ENCODE results near the gene GAPVD1. TPM values are rescaled to one million over a fixed set of nuclear protein-coding genes. Genes with fewer than 3 reads are reported as not detected.

The GAPVD1 gene
- total and polyA plus RNA-seq, 2 of the 13 experiments (the other 11 are each of a cell fraction or from before 2014, with no cell fraction given), result 11.1 to 33.2 TPM

DNA sequence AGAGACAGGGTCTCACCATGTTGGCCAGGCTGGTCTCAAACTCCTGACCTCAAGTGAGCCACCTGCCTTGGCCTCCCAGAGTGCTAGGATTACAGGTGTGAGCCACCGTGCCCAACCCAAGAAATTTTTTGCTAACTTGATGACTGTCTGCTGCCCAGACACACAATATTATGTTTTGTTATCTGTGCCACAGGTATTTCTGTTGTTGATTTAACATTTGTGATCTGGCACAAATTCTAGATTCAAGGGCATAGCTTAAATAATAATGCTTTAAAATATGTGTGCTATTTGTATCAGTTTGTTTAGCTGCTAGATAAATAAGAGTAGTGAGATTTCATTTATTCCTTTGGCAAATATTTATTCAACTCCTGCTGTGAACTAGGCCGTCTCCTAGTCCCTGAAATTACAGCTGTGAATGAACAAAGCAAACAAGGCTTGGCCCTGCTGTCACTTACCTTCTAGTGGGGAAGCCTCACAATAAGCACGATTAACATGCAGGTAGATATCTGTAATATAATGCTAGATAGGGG, 35.3 kb downstream of the GAPVD1 start (continued):
- TF ChIP-seq, protein P1, sequence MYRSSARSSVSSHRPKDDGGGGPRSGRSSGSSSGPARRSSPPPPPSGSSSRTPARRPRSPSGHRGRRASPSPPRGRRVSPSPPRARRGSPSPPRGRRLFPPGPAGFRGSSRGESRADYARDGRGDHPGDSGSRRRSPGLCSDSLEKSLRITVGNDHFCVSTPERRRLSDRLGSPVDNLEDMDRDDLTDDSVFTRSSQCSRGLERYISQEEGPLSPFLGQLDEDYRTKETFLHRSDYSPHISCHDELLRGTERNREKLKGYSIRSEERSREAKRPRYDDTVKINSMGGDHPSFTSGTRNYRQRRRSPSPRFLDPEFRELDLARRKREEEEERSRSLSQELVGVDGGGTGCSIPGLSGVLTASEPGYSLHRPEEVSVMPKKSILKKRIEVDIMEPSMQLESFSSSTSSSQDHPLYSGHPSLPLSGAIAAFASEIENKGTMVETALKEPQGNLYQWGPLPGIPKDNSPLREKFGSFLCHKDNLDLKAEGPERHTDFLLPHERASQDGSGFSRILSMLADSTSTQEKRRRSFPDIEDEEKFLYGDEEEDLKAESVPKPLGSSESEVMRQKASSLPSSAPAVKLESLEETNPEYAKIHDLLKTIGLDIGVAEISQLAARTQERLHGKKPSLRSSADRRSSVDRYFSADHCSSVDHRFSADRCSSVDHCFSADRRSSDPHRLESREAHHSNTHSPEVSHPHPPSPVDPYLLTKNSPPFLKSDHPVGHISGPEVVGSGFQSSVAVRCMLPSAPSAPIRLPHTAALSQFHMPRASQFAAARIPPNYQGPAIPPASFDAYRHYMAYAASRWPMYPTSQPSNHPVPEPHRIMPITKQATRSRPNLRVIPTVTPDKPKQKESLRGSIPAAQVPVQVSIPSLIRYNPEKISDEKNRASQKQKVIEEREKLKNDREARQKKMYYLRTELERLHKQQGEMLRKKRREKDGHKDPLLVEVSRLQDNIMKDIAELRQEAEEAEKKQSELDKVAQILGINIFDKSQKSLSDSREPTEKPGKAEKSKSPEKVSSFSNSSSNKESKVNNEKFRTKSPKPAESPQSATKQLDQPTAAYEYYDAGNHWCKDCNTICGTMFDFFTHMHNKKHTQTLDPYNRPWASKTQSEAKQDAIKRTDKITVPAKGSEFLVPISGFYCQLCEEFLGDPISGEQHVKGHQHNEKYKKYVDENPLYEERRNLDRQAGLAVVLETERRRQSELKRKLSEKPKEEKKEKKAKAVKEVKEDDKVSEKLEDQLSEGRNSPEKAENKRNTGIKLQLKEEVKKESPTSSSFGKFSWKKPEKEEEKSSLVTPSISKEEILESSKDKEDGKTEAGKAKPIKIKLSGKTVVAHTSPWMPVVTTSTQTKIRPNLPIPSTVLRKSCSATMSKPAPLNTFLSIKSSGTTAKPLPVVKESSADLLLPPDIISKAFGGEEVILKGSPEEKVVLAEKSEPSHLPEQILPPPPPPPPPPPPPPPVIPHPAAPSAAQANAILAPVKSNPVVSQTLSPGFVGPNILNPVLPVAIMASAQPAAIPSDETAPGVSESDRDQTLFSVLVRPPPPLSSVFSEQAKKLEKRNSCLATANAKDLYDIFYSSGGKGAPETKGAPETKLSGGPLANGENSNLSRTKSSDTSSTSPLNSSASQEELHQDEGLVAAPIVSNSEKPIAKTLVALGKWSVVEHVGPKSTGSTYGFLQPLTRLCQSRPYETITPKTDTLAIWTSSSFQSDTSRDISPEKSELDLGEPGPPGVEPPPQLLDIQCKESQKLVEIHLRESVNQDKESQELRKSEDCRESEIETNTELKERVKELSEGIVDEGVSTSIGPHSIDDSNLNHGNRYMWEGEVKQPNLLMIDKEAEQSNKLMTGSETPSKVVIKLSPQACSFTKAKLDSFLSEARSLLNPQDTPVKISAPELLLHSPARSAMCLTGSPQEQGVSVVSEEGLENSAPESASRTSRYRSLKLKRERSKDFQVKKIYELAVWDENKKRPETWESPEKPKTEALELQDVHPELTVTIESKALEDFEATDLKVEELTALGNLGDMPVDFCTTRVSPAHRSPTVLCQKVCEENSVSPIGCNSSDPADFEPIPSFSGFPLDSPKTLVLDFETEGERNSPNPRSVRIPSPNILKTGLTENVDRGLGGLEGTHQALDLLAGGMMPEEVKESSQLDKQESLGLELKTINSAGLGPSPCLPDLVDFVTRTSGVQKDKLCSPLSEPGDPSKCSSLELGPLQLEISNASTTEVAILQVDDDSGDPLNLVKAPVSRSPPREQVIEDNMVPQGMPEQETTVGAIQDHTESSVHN (CRISPR knock-in tag; IDR thresholded peaks at IDR 0.05), result no peak
- TF ChIP-seq EP300 (IDR thresholded peaks at IDR 0.05; ENCODE audit: low read depth in 2 of 2, low read length in 2 of 2) (peak; percentile 85), EP300 (CRISPR knock-in tag; IDR thresholded peaks at IDR 0.05; ENCODE audit: borderline replicate concordance) (peak; percentile 75; the same call in 1 of the 2 replicates), ZNF576 (CRISPR knock-in tag; IDR thresholded peaks at IDR 0.05) (no peak), ZSCAN30 (CRISPR knock-in tag; IDR thresholded peaks at IDR 0.05) (no peak), SP2 (CRISPR knock-in tag; IDR thresholded peaks at IDR 0.05) (no peak), HIVEP1 (CRISPR knock-in tag; IDR thresholded peaks at IDR 0.05) (no peak), KDM5A (IDR thresholded peaks at IDR 0.05; ENCODE audit: borderline replicate concordance, low read length) (no peak), SP5 (CRISPR knock-in tag; IDR thresholded peaks at IDR 0.05; ENCODE audit: borderline replicate concordance, low read depth) (peak; percentile 25; the same call in 1 of the 2 replicates), AKAP8 (CRISPR knock-in tag; IDR thresholded peaks at IDR 0.05) (no peak), KAT7 (CRISPR knock-in tag; IDR thresholded peaks at IDR 0.05; ENCODE audit: borderline replicate concordance) (no peak), ZNF597 (CRISPR knock-in tag; IDR thresholded peaks at IDR 0.05) (no peak), RBAK (CRISPR knock-in tag; IDR thresholded peaks at IDR 0.05) (no peak), FOSL2 (CRISPR knock-in tag; IDR thresholded peaks at IDR 0.05) (peak; percentile 14), ZNF563 (CRISPR knock-in tag; IDR thresholded peaks at IDR 0.05) (no peak), FOXJ3 (CRISPR knock-in tag; IDR thresholded peaks at IDR 0.05; ENCODE audit: borderline replicate concordance) (peak; percentile 97), DNMT3B (CRISPR knock-in tag; conservative IDR thresholded peaks at IDR 0.05) (no peak), KDM5B (CRISPR knock-in tag; IDR thresholded peaks at IDR 0.05; ENCODE audit: borderline replicate concordance) (no peak), SP1 (IDR thresholded peaks at IDR 0.05) (no peak), SP1 (CRISPR knock-in tag; IDR thresholded peaks at IDR 0.05) (no peak), ZC3H4 (CRISPR knock-in tag; IDR thresholded peaks at IDR 0.05; ENCODE audit: borderline replicate concordance) (no peak), POLR2AphosphoS2 (IDR thresholded peaks at IDR 0.05; ENCODE audit: low read depth, low read length) (no peak), RAD21 (CRISPR knock-in tag; IDR thresholded peaks at IDR 0.05) (no peak)
- TF ChIP-seq, protein P2, sequence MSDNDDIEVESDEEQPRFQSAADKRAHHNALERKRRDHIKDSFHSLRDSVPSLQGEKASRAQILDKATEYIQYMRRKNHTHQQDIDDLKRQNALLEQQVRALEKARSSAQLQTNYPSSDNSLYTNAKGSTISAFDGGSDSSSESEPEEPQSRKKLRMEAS (IDR thresholded peaks at IDR 0.05), result peak; percentile 46; the same call in 1 of the 2 replicates
